Left lung (tissue), 10 donors: ENCODE data around the gene CACNA1F. TPM values are rescaled to one million over a fixed set of nuclear protein-coding genes. Genes with fewer than 3 reads are reported as not detected.

ENCODE experiments used
- ATAC-seq: fragments of 200-7000 bp; cut with Tn5 transposase; one replicate; pipeline ENCODE4 v1.9.1; 2020; ENCODE audit warnings: moderate library complexity
- DNase-seq, 4 donors: peaks; one replicate each; pipeline ENCODE4 v3.0.0-alpha.2; 2013 to 2020
- H3K27ac ChIP-seq, 2 donors: fragments of 200-600 bp; sonication (generic) in 1 of 2; one replicate each; pipeline versions ENCODE4 v1.5.0 to v1.8.0; 2020 to 2021
- H3K27me3 ChIP-seq, 2 donors: fragments of 200-600 bp; sonication (generic) in 1 of 2; one replicate each; pipeline versions ENCODE4 v1.5.0 to v1.8.0; 2020 to 2021
- H3K36me3 ChIP-seq, 2 donors: fragments of 200-600 bp; sonication (generic) in 1 of 2; one replicate each; pipeline versions ENCODE4 v1.5.0 to v1.8.0; 2020 to 2021
- H3K4me1 ChIP-seq, 2 donors: fragments of 200-600 bp; one replicate each; pipeline ENCODE4 v1.8.0; 2021
- H3K4me3 ChIP-seq, 2 donors: fragments of 200-600 bp; sonication (generic) in 1 of 2; one replicate each; pipeline versions ENCODE4 v1.5.0 to v1.8.0; 2020 to 2021; ENCODE audit warnings: mild to moderate bottlenecking in 1 of 2
- H3K9me3 ChIP-seq, 2 donors: fragments of 200-600 bp; sonication (generic) in 1 of 2; one replicate each; pipeline versions ENCODE4 v1.5.0 to v1.8.0; 2020 to 2021
- CTCF ChIP-seq, 2 donors: fragments of 200-600 bp; sonication (generic) in 1 of 2; IDR thresholded peaks; one replicate each; pipeline versions ENCODE4 v1.5.0 to v1.8.0; 2021; ENCODE audit warnings: antibody characterized with exemption in 2 of 2
- intact Hi-C, 2 donors: fragments of 100-400 bp; cut with DNase I; formaldehyde crosslinking; loops; one replicate each; pipeline versions ENCODE4 v1.11.2 to v1.14.2; 2022
- polyA plus RNA-seq, 6 donors: library from polyadenylated mRNA; unstranded; fragments of 120-200 nt; gene quantifications; one replicate each; pipeline ENCODE4 v1.2.1, GENCODE V29; 2013; ENCODE audit not compliant: insufficient read length in 6 of 6
- total RNA-seq, 2 donors: library from RNA; stranded (reverse); fragmentation: NEBNext Ultra II Directional; extraction: Animal tissue kit (Norgen Biotek cat#: 25700); gene quantifications; one replicate each; pipeline ENCODE4 v1.2.1, GENCODE V29; 2021
- donor health status: DM: no; HTN: yes; CAD: no.
- donor health status: DM: no; HTN: no; CAD: no.

Gene CACNA1F
- total and polyA plus RNA-seq, 8 donors = 0.20 to 0.73 (median 0.25) TPM

DNA sequence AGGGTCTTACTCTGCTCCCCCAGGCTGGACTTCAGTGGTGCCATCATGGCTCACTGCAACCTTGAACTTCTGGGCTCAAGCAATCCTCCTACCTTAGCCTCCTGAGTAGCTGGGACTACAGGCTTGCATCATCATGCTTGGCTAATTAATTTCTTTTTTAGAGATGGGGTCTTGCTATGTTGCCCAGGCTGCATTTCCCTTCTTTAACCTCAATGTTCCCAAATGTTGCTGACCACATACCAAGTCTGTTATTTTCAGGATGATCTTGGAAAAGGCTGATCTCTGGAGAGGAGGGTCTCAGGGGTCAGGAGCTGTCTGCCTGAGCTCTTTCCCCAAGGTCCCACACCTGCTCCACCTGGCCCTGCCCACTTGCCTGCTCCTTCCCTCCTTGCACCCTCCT is 13.0 kb downstream of the CACNA1F start:
- Histone ChIP-seq H3K36me3 (no peaks in the 10 kb centered on the region), H3K4me3 (no peak overlapping the region), H3K4me1 (no peaks in the 10 kb centered on the region), H3K27ac (no peak overlapping the region), H3K27me3 (no peaks in the 10 kb centered on the region), H3K9me3 (no peaks in the 10 kb centered on the region)
- intact Hi-C loops = no loop called here
- DNase-seq (no peak), ATAC-seq (no peak)
- no peak for TF ChIP-seq CTCF (IDR thresholded peaks at IDR 0.05)

GRCh38 chrX:49214996-49215526 is 18.1 kb downstream of the CACNA1F start:
- DNase-seq (no peak), ATAC-seq (no peak)
- no peak overlapping the region for H3K27ac ChIP-seq
- no peak overlapping the region for H3K4me3 ChIP-seq
- H3K4me1 ChIP-seq = no peaks in the 10 kb centered on the region
- no peak for TF ChIP-seq CTCF (IDR thresholded peaks at IDR 0.05)
- no peaks in the 10 kb centered on the region for H3K36me3 ChIP-seq
- H3K27me3 ChIP-seq = no peaks in the 10 kb centered on the region
- intact Hi-C loops = no loop called here
- no peaks in the 10 kb centered on the region for H3K9me3 ChIP-seq

DNA sequence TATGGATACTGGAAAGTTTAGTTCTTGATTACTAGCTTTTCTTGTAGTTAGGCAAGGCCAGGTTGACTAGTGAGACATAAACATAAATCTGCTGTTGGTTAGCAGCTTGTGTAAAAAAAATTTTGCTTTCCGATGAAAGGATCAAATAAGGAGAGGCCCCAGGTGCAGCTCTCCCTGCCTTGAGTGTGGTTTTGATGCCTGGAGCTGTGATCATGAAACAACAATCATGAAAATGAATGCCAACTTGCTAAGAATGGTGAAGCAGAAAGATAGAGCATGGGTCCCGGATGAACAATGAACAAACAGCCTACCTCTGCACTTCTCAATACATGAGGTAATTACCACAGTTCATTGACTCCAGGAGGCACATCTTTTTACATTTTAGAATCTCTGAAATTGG is 18.7 kb downstream of the CACNA1F start:
- Histone ChIP-seq H3K4me3 (no peak overlapping the region), H3K9me3 (no peaks in the 10 kb centered on the region), H3K27ac (no peak overlapping the region), H3K36me3 (no peaks in the 10 kb centered on the region), H3K27me3 (no peaks in the 10 kb centered on the region), H3K4me1 (no peaks in the 10 kb centered on the region)
- no peak for TF ChIP-seq CTCF (IDR thresholded peaks at IDR 0.05)
- intact Hi-C loops = no loop called here
- ATAC-seq (no peak), DNase-seq (no peak)

GRCh38 chrX:49212861-49213260 is 20.3 kb downstream of the CACNA1F start:
- Histone ChIP-seq H3K9me3 (no peaks in the 10 kb centered on the region), H3K27ac (no peak overlapping the region), H3K36me3 (no peaks in the 10 kb centered on the region), H3K27me3 (no peaks in the 10 kb centered on the region), H3K4me3 (no peak overlapping the region), H3K4me1 (no peaks in the 10 kb centered on the region)
- ATAC-seq (no peak), DNase-seq (no peak)
- intact Hi-C loops = loop anchor here in 1 of 2 donors (2.0 kb wide), 1 partner anchor 74 kb away; no protein-coding TSS in a partner anchor
- TF ChIP-seq CTCF (IDR thresholded peaks at IDR 0.05) = no peak

DNA sequence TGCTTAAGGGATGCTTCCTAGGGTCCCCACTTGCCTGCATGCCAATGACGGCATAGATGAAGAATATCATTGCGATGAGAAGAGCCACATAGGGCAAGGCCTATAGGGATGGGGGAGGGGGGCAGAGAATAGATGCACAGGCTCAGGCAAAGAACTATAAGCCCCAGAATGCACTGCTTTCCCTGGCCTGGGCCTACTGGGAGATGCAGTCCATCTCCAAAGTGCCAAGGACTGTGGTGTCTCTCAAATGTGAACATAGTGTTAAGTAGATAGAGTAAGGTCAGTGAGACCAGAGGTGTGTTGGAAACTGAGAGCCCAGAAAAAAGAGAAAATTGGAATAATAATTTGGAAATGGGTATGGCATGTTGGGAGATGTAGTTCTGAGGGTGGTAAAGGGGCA is 20.9 kb downstream of the CACNA1F start:
- H3K36me3 ChIP-seq = no peaks in the 10 kb centered on the region
- H3K27me3 ChIP-seq = no peaks in the 10 kb centered on the region
- no peaks in the 10 kb centered on the region for H3K9me3 ChIP-seq
- no peak overlapping the region for H3K27ac ChIP-seq
- no peak for TF ChIP-seq CTCF (IDR thresholded peaks at IDR 0.05)
- intact Hi-C loops = loop anchor here in 1 of 2 donors (2.0 kb wide), 1 partner anchor 73 kb away; no protein-coding TSS in a partner anchor
- ATAC-seq (no peak), DNase-seq (no peak)
- H3K4me1 ChIP-seq = no peaks in the 10 kb centered on the region
- H3K4me3 ChIP-seq = no peak overlapping the region
